Left lung (tissue), 10 donors: Measurements from ENCODE around the gene SLC4A5. TPM values are rescaled to one million over a fixed set of nuclear protein-coding genes. Genes with fewer than 3 reads are reported as not detected.
A peak's percentile ranks its signal among the peaks of the same experiment; 100 is the strongest.

Experiments
- ATAC-seq: fragments of 200-7000 bp; cut with Tn5 transposase; one replicate; pipeline ENCODE4 v1.9.1; 2020; ENCODE audit warnings: moderate library complexity
- DNase-seq, 4 donors: peaks; one replicate each; pipeline ENCODE4 v3.0.0-alpha.2; 2013 to 2020
- H3K27ac ChIP-seq, 2 donors: fragments of 200-600 bp; sonication (generic) in 1 of 2; one replicate each; pipeline versions ENCODE4 v1.5.0 to v1.8.0; 2020 to 2021
- H3K27me3 ChIP-seq, 2 donors: fragments of 200-600 bp; sonication (generic) in 1 of 2; one replicate each; pipeline versions ENCODE4 v1.5.0 to v1.8.0; 2020 to 2021
- H3K36me3 ChIP-seq, 2 donors: fragments of 200-600 bp; sonication (generic) in 1 of 2; one replicate each; pipeline versions ENCODE4 v1.5.0 to v1.8.0; 2020 to 2021
- H3K4me1 ChIP-seq, 2 donors: fragments of 200-600 bp; one replicate each; pipeline ENCODE4 v1.8.0; 2021
- H3K4me3 ChIP-seq, 2 donors: fragments of 200-600 bp; sonication (generic) in 1 of 2; one replicate each; pipeline versions ENCODE4 v1.5.0 to v1.8.0; 2020 to 2021; ENCODE audit warnings: mild to moderate bottlenecking in 1 of 2
- H3K9me3 ChIP-seq, 2 donors: fragments of 200-600 bp; sonication (generic) in 1 of 2; one replicate each; pipeline versions ENCODE4 v1.5.0 to v1.8.0; 2020 to 2021
- intact Hi-C, 2 donors: fragments of 100-400 bp; cut with DNase I; formaldehyde crosslinking; loops; one replicate each; pipeline versions ENCODE4 v1.11.2 to v1.14.2; 2022
- polyA plus RNA-seq, 6 donors: library from polyadenylated mRNA; unstranded; fragments of 120-200 nt; gene quantifications; one replicate each; pipeline ENCODE4 v1.2.1, GENCODE V29; 2013; ENCODE audit not compliant: insufficient read length in 6 of 6
- total RNA-seq, 2 donors: library from RNA; stranded (reverse); fragmentation: NEBNext Ultra II Directional; extraction: Animal tissue kit (Norgen Biotek cat#: 25700); gene quantifications; one replicate each; pipeline ENCODE4 v1.2.1, GENCODE V29; 2021
- TF ChIP-seq, protein P1 (sequence below), 2 donors: fragments of 200-600 bp; sonication (generic) in 1 of 2; IDR thresholded peaks; one replicate each; pipeline versions ENCODE4 v1.5.0 to v1.8.0; 2021; ENCODE audit warnings: antibody characterized with exemption in 2 of 2
- donor health status: DM: no; HTN: yes; CAD: no.
- donor health status: DM: no; HTN: no; CAD: no.

The SLC4A5 gene
- total and polyA plus RNA-seq, 8 donors: 2.0 to 13.8 (median 8.0) TPM

DNA sequence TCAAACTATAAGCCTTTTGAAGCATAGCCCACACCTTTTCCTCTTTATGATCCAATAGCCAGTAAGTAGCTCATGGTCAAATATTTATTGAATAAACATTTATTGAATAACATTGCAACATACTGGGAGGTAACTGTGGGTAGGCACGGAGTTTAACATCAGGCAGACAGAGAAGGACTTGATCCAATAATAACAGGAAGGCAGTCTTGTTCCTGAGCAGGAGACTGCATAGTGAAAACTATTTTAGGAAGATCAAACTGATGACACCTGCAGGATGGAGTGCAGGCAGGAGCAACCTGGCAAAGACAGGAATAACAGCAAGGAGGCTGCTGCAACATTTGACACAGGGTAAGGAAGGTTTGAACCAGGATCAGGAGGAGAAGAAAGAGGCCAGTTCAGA lies 40.0 kb upstream of the SLC4A5 start:
- TF ChIP-seq, protein P1, sequence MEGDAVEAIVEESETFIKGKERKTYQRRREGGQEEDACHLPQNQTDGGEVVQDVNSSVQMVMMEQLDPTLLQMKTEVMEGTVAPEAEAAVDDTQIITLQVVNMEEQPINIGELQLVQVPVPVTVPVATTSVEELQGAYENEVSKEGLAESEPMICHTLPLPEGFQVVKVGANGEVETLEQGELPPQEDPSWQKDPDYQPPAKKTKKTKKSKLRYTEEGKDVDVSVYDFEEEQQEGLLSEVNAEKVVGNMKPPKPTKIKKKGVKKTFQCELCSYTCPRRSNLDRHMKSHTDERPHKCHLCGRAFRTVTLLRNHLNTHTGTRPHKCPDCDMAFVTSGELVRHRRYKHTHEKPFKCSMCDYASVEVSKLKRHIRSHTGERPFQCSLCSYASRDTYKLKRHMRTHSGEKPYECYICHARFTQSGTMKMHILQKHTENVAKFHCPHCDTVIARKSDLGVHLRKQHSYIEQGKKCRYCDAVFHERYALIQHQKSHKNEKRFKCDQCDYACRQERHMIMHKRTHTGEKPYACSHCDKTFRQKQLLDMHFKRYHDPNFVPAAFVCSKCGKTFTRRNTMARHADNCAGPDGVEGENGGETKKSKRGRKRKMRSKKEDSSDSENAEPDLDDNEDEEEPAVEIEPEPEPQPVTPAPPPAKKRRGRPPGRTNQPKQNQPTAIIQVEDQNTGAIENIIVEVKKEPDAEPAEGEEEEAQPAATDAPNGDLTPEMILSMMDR (IDR thresholded peaks at IDR 0.05): no peak
- Histone ChIP-seq H3K27me3 (no peaks in the 10 kb centered on the region), H3K4me1 (peaks cover 14 to 80% of the 10 kb centered on the region in 2 donors), H3K27ac (peak overlapping the region in 1 of 2 donors; percentile 60), H3K9me3 (no peaks in the 10 kb centered on the region), H3K36me3 (peaks cover 0 to 8% of the 10 kb centered on the region in 2 donors), H3K4me3 (no peak overlapping the region)
- intact Hi-C loops: no loop called here
- ATAC-seq (peak; percentile 74), DNase-seq (peak in 1 of 4 donors; percentile 9)

DNA sequence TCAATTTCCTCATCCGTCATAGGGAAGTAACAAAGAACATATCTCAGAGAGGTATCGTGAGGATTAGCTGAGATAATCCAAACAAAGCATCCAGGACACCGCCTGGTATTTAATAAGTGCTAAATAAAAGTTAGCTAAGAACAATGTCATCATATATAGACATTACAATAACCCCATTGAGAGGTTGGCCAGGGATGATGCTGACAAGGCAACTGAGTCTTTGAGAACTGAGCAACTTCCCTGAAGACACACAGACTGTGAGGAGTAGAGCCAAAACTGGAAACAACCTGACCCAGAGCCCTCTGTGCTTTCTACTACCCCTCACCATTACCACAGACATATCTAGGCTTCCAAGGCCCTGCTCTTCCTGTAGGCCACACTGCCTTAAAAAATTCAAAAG lies 38.5 kb upstream of the SLC4A5 start:
- Histone ChIP-seq H3K27me3 (no peaks in the 10 kb centered on the region), H3K4me1 (peaks cover 14 to 66% of the 10 kb centered on the region in 2 donors), H3K9me3 (no peaks in the 10 kb centered on the region), H3K4me3 (no peak overlapping the region), H3K36me3 (peaks cover 0 to 23% of the 10 kb centered on the region in 2 donors), H3K27ac (no peak overlapping the region)
- TF ChIP-seq, protein P1 (IDR thresholded peaks at IDR 0.05): no peak
- intact Hi-C loops: no loop called here
- ATAC-seq: no peak
- no peak for DNase-seq

DNA sequence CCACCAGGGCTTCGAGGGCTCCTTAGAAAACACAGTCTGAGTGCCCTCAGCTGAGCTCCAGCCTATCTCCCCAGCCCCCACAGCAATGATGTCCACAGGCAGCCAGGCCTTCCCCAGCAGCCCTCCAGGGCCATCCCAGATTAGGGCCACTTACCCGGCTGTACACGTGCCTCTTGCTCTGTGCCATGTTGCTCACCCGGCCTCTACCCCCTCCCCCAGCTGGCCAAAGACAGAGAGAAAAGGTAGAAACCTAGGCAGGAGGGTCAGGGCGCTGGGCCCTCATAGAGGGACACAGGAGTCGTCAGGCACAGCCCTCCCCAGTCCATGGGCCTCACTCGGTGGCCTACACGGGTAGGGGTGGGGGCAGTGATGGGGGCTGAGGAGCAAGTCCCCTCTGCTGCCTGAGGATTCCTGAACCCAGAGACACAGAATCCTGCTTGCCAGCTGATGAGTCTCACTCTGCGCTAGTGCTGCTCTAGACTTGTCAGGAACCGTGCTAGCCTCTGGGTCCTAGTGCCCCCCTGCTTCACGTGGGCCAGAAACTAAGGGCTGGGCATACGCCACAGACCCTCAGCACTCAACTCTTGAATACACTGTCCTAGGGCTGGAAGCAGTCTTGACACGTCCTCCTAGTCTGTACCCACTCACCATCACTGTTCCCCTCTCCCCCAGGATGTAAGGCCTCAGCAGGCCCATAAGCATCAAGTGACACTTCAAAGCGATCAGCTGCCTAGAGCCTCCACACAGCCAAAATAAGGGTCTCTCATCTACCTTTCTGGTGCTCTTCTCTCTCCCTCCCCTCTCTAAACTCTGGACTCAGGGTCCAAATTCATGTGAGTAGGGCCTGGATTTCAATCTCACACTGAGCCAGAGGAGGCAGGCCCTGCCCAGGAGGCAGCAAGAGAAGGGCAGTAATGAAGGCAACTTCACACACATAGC lies 36.9 kb upstream of the SLC4A5 start, which contains the start of gene DCTN1:
Gene DCTN1, minus strand, starts transcription at position 461 of the 939 bp plus-strand sequence. Its CDS starts 274 bp downstream, at position 187.
- peak within 1 kb of the TSS; percentile 12 to 26 for H3K4me3 ChIP-seq
- no peak within 1 kb of the TSS for H3K27ac ChIP-seq
- intact Hi-C loops: no loop called here
- no peaks in the 10 kb centered on the region for H3K9me3 ChIP-seq
- peaks cover 14 to 53% of the 10 kb centered on the region in 2 donors for H3K4me1 ChIP-seq
- ATAC-seq (peak; percentile 80), DNase-seq (peak in 3 of 4 donors; percentile 52 to 67 (median 67))
- TF ChIP-seq, protein P1 (IDR thresholded peaks at IDR 0.05): no peak
- no peaks in the 10 kb centered on the region for H3K27me3 ChIP-seq
- peaks cover 0 to 30% of the 10 kb centered on the region in 2 donors for H3K36me3 ChIP-seq

DNA sequence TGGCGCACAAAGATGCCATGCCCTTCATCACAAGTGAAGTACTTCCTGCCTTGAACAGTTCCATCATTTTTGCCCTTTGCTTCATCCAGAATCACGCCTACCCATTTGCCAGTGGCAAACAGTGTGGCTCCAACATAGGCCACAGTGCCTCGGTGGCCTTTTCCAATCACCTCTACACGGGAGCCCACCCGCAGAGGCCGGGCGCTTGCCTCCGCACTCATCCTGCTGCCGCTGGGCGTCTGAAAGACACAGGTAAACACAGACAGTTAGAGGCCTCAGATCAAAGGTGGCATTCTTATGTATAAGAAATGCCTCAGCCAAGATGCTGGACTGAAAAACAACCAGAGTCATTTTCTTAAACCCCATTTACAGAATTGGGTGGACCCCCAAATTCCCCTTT lies 34.8 kb upstream of the SLC4A5 start:
- DNase-seq: no peak
- intact Hi-C loops: no loop called here

More for the DNA sequence above, 34.8 kb upstream of the SLC4A5 start:
- Histone ChIP-seq H3K9me3 (no peaks in the 10 kb centered on the region), H3K36me3 (peaks cover 0 to 29% of the 10 kb centered on the region in 2 donors), H3K27me3 (no peaks in the 10 kb centered on the region), H3K4me1 (peaks cover 14 to 36% of the 10 kb centered on the region in 2 donors), H3K4me3 (no peak overlapping the region), H3K27ac (no peak overlapping the region)
- TF ChIP-seq, protein P1 (IDR thresholded peaks at IDR 0.05): no peak
- no peak for ATAC-seq
